Right lobe of liver (tissue), 6 donors: ENCODE results near the gene CD2BP2. TPM values are rescaled to one million over a fixed set of nuclear protein-coding genes. Genes with fewer than 3 reads are reported as not detected.
A peak's percentile ranks its signal among the peaks of the same experiment; 100 is the strongest.

ENCODE experiments used
- ATAC-seq, 4 donors: fragments of 200-7000 bp; cut with Tn5 transposase; one replicate each; pipeline ENCODE4 v1.9.1; 2020; ENCODE audit warnings: mild to moderate bottlenecking in 4 of 4, moderate library complexity in 4 of 4
- DNase-seq, 3 donors: peaks; one replicate each; pipeline ENCODE4 v3.0.0-alpha.2; 2020
- H3K27ac ChIP-seq, 3 donors: fragments of 200-600 bp; one replicate each; pipeline ENCODE4 v1.8.0; 2022
- H3K27me3 ChIP-seq, 2 donors: fragments of 200-600 bp; one replicate each; pipeline ENCODE4 v1.8.0; 2022
- H3K36me3 ChIP-seq, 4 donors: fragments of 200-600 bp; sonication (generic) in 1 of 4; one replicate each; pipeline versions ENCODE4 v1.5.1 to v1.8.0; 2017 to 2022; ENCODE audit warnings: control low read depth in 1 of 4
- H3K4me1 ChIP-seq, 4 donors: fragments of 200-600 bp; sonication (generic) in 1 of 4; one replicate each; pipeline versions ENCODE4 v1.5.1 to v1.8.0; 2017 to 2022; ENCODE audit warnings: control low read depth in 1 of 4
- H3K4me3 ChIP-seq, 3 donors: fragments of 200-600 bp; one replicate each; pipeline ENCODE4 v1.8.0; 2022
- H3K9me3 ChIP-seq, 4 donors: fragments of 200-600 bp; sonication (generic) in 1 of 4; one replicate each; pipeline versions ENCODE4 v1.5.1 to v1.8.0; 2017 to 2022; ENCODE audit warnings: control low read depth in 1 of 4
- CTCF ChIP-seq, 4 donors: fragments of 200-600 bp in 3 of 4; fragments of 450-650 bp in 1 of 4; IDR thresholded peaks; one replicate each; pipeline versions ENCODE4 v1.5.1 to v1.8.0; 2016 to 2022; ENCODE audit warnings: antibody characterized with exemption in 4 of 4, mild to moderate bottlenecking in 2 of 4
- POLR2A ChIP-seq: fragments of 450-650 bp; IDR thresholded peaks from one replicate; pipeline ENCODE4 v1.6.1; 2017; ENCODE audit warnings: antibody characterized with exemption, mild to moderate bottlenecking
- WGBS: methylation state at CpG from one replicate; pipeline ENCODE4 v1.1.6; 2018; ENCODE audit warnings: low coverage, low lambda C conversion rate; ENCODE audit not compliant: insufficient coverage; ENCODE audit errors: missing lambda C conversion rate; 5-methylcytosine and 5-hydroxymethylcytosine counted together
- intact Hi-C, 2 donors: fragments of 100-400 bp; cut with DNase I; formaldehyde crosslinking; loops; one replicate each; pipeline versions ENCODE4 v1.11.2 to v1.14.1; 2022
- total RNA-seq, 6 experiments: library from RNA; depleted of rRNA in 2 of 6; stranded (reverse); fragments of >200 nt in 2 of 6; fragmentation: NEBNext Ultra II Directional in 3 of 6; extraction: Animal tissue kit (Norgen Biotek cat#: 25700) in 3 of 6; gene quantifications; one replicate each; pipeline versions ENCODE4 v1.1.0 to v1.2.4, GENCODE V29; 2016 to 2023
- donor health status: DM: no; HTN: yes; CAD: no.
- donor health status: DM: no; HTN: no; CAD: no.
- donor health status: DM: no; HTN: no; CAD: no.
- donor health status: DM: no; HTN: yes; CAD: no.
- donor health status: DM: no; HTN: yes; CAD: no.

The CD2BP2 gene
- total RNA-seq, 6 experiments from 2014 or later: 14.8 to 23.8 (median 18.2) TPM

- no peak for DNase-seq
- TF ChIP-seq POLR2A: no peak
- no peak for TF ChIP-seq CTCF (IDR thresholded peaks at IDR 0.05)
- ATAC-seq: no peak
- H3K27me3 ChIP-seq: no peaks in the 10 kb centered on the region
- intact Hi-C loops: no loop called here
- H3K4me1 ChIP-seq: peaks cover 0 to 29% (median 7%) of the 10 kb centered on the region in 4 donors
- WGBS: 0% methylated on average over 1 of the region's 45 CpGs
- H3K36me3 ChIP-seq: peaks cover 0 to 17% (median 8%) of the 10 kb centered on the region in 4 donors
- H3K9me3 ChIP-seq: no peaks in the 10 kb centered on the region
- peak overlapping the region; percentile 56 to 85 (median 65) for H3K27ac ChIP-seq
- peak overlapping the region; percentile 59 to 90 (median 79) for H3K4me3 ChIP-seq
Observed at GRCh38 chr16:30369091-30369937, 14.2 kb upstream of the CD2BP2 start.

- WGBS: 8% methylated on average over 4 of the region's 4 CpGs
Observed at GRCh38 chr16:30368792-30369090, 13.6 kb upstream of the CD2BP2 start.

GRCh38 chr16:30368122-30368791 lies 13.1 kb upstream of the CD2BP2 start:
- DNase-seq (no peak), ATAC-seq (peak in 1 of 4 donors; percentile 1)
- TF ChIP-seq POLR2A (no peak), CTCF (IDR thresholded peaks at IDR 0.05) (no peak)
- Histone ChIP-seq H3K4me1 (peaks cover 0 to 29% (median 7%) of the 10 kb centered on the region in 4 donors), H3K9me3 (no peaks in the 10 kb centered on the region), H3K4me3 (peak overlapping the region; percentile 59 to 90 (median 79)), H3K27ac (peak overlapping the region in 2 of 3 donors; percentile 45 to 85), H3K36me3 (peaks cover 0 to 18% (median 8%) of the 10 kb centered on the region in 4 donors), H3K27me3 (no peaks in the 10 kb centered on the region)
- WGBS: 5% methylated on average over 7 of the region's 8 CpGs
- intact Hi-C loops: no loop called here

More at GRCh38 chr16:30368792-30369090, 13.6 kb upstream of the CD2BP2 start:
- H3K27ac ChIP-seq: peak overlapping the region in 2 of 3 donors; percentile 65 to 85
- TF ChIP-seq POLR2A (no peak), CTCF (IDR thresholded peaks at IDR 0.05) (no peak)
- intact Hi-C loops: no loop called here
- H3K4me3 ChIP-seq: peak overlapping the region; percentile 59 to 90 (median 79)
- no peak for ATAC-seq
- peaks cover 0 to 18% (median 8%) of the 10 kb centered on the region in 4 donors for H3K36me3 ChIP-seq
- H3K9me3 ChIP-seq: no peaks in the 10 kb centered on the region
- peaks cover 0 to 29% (median 7%) of the 10 kb centered on the region in 4 donors for H3K4me1 ChIP-seq
- no peaks in the 10 kb centered on the region for H3K27me3 ChIP-seq
- DNase-seq: no peak

GRCh38 chr16:30367349-30368009 lies 12.4 kb upstream of the CD2BP2 start:
- Histone ChIP-seq H3K27ac (peak overlapping the region in 2 of 3 donors; percentile 45 to 85), H3K36me3 (peaks cover 0 to 22% (median 8%) of the 10 kb centered on the region in 4 donors), H3K9me3 (no peaks in the 10 kb centered on the region), H3K4me3 (peak overlapping the region; percentile 59 to 90 (median 79)), H3K4me1 (peaks cover 0 to 29% (median 7%) of the 10 kb centered on the region in 4 donors), H3K27me3 (no peaks in the 10 kb centered on the region)
- intact Hi-C loops: no loop called here
- DNase-seq (peak in 2 of 3 donors; percentile 72 to 80), ATAC-seq (peak; percentile 10 to 19 (median 11))
- TF ChIP-seq POLR2A (peak; percentile 14), CTCF (IDR thresholded peaks at IDR 0.05) (no peak)
- 40% methylated on average over 6 of the region's 10 CpGs for WGBS
